CD4-positive, alpha-beta T cell treated with Interleukin-6 at 100 ng/mL for 8 hours (primary cell): ENCODE results near the gene DMWD.

Experiments
- DNase-seq: peaks from one replicate; pipeline ENCODE4 v3.0.0-alpha.2; 2020; ENCODE audit warnings: mixed read lengths, low spot score

Gene DMWD

GRCh38 chr19:45792470-45793177 is at the start of gene DMWD:
Gene DMWD (minus strand): TSS chr19:45792845. CDS start chr19:45792756, 89 bp downstream.
- DNase-seq, result peak; percentile 98

- DNase-seq, result no peak
Measured at GRCh38 chr19:45842198-45842597, 49.6 kb upstream of the DMWD start.

- no peak for DNase-seq
Measured at GRCh38 chr19:45834970-45835369, 42.3 kb upstream of the DMWD start.

GRCh38 chr19:45828945-45829344 is 36.3 kb upstream of the DMWD start:
- no peak for DNase-seq

GRCh38 chr19:45828523-45828922 is 35.9 kb upstream of the DMWD start:
- DNase-seq, result no peak

- no peak for DNase-seq
Measured at GRCh38 chr19:45827459-45828093, 34.9 kb upstream of the DMWD start.

- DNase-seq, result no peak
Measured at GRCh38 chr19:45826934-45827333, 34.3 kb upstream of the DMWD start.

- no peak for DNase-seq
Measured at GRCh38 chr19:45825917-45826893, 33.6 kb upstream of the DMWD start.

- DNase-seq, result no peak
Measured at GRCh38 chr19:45825263-45825605, 32.6 kb upstream of the DMWD start.

- DNase-seq, result no peak
Measured at GRCh38 chr19:45824531-45825262, 32.1 kb upstream of the DMWD start.

GRCh38 chr19:45824041-45824471 is 31.4 kb upstream of the DMWD start:
- DNase-seq, result no peak

GRCh38 chr19:45823182-45823581 is 30.5 kb upstream of the DMWD start:
- DNase-seq, result no peak

- no peak for DNase-seq
Measured at GRCh38 chr19:45822716-45823115, 30.1 kb upstream of the DMWD start.

GRCh38 chr19:45821570-45821969 is 28.9 kb upstream of the DMWD start:
- DNase-seq, result no peak

GRCh38 chr19:45821103-45821521 is 28.5 kb upstream of the DMWD start:
- DNase-seq, result no peak

GRCh38 chr19:45820413-45821102 is 27.9 kb upstream of the DMWD start:
- DNase-seq, result no peak

GRCh38 chr19:45819769-45820168 is 27.1 kb upstream of the DMWD start:
- no peak for DNase-seq

GRCh38 chr19:45817725-45818301 is 25.2 kb upstream of the DMWD start:
- DNase-seq, result no peak

GRCh38 chr19:45817010-45817724 is 24.5 kb upstream of the DMWD start:
- DNase-seq, result peak; percentile 93
